GM19455 (cell line): ENCODE measurements around the gene BCL2L1.

ENCODE experiments used
- ATAC-seq: cut with Tn5 transposase; IDR thresholded peaks from one replicate; pipeline ENCODE4 v1.9.1; 2021; ENCODE audit not compliant: unreplicated experiment

The BCL2L1 gene

DNA sequence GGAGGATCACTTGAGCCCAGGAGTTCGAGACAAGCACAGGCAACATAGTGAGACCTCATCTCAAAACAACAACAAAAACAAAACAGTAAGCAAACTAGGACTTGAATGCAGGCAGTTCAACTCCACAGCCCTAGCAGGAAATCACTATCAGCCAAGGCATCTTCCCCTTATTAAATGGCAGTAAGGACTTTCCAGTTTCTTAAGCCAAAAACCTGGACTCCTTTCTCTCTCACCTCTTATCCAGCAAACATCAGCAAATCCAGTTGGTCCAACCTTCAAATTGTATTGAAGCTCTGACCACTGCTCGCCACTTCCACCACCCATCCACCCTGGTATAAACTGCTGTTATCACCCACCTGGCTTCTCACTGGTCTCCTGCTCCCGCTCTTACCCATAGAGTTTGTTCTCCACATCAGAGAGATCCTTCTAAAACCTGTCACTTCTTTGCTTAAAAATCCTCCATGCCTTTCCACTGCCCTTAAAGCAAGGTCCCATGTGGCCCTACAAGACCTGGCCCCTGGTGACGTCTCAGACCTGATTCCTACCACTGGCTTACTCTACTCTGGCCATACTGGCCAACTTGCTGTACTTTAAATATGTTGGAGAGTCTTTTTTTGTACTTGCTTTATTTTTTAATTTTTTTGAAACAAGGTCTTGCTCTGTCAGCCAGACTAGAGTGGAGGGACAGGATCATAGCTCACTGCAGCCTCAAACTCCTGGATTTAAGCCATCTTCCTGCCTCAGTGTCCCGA, 27.6 kb downstream of the BCL2L1 start:
- ATAC-seq: no peak

GRCh38 chr20:31693987-31694661, 28.5 kb downstream of the BCL2L1 start:
- no peak for ATAC-seq

DNA sequence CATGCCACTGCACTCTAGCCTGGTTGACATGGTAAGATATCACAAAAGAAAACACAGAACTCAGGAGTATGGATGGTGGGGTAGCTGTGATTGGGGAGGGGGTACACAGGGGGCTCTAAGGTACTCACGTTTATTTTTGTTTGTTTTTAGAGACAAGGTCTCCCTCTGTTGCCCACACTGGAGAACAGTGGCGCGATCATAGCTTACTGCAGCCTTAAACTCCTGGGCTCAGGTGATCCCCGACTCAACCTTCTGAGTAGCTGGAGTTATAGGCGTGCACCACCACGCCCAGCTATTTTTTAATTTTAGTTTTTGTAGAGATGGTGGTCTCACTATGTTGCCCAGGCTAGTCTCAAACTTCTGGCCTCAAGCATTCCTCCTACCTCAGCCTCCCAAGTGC, 29.3 kb downstream of the BCL2L1 start:
- no peak for ATAC-seq

GRCh38 chr20:31691646-31692275, 30.9 kb downstream of the BCL2L1 start:
- ATAC-seq: no peak

DNA sequence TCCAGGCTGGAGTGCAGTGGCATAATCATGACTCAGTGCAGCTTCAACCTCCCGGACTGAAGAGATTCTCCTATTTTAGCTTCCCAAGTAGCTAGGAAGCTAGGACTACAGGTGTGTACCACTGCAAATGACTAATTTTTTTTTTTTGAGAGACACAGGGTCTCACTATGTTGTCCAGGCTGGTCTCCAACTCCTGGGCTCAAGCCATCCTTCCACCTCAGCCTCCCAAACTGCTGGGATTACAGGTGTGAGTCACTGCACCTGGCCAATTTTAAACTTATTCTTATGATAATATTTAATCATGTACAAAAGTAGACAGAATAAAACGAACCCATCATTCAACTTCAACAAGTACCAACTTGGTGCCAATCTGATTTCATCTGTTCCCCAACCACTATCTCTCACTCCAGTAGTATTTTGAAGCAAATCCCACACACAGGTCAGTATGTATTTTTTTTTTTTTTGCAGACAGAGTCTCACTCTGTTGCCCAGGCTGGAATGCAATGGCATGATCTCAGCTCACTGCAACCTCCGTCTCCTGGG, 32.5 kb downstream of the BCL2L1 start:
- ATAC-seq: no peak

DNA sequence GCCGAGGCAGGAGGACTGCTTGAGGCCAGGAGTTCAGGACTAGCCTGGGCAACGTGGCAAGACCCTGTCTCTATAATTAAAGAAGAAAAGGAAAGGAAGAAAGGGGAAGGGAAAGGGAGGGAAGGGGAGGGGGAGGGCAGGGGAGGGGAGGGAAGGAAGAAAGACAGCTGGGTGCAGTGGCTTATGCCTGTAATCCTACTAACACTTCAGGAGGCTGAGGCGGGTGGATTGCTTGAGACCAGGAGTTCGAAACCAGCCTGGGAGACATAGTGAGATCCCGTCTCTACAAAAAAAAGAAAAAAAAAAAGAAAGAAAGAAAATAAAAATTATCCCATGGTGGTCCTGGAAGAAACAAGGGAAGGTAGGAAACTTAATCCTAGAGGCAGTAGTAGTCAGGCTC, 33.5 kb downstream of the BCL2L1 start:
- ATAC-seq: no peak

DNA sequence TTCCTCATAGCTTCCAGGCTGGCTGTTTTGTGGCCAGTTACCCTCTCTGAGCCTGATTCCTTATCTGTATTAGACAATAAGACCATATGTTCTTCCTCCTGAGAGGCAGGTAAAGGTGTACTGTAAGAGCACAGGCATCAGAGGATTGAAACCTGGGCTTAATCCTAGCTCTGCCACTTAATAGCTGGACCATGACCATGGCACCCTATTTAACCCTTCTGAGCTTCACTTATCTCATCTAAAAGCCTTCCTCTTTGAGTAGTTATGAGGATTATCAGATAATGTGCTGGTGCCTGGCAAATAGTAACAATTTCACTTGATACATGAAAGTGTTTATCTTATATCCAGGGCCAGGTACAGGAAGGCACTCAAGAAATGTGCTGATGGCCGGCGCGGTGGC, 34.9 kb downstream of the BCL2L1 start:
- ATAC-seq: no peak

GRCh38 chr20:31685853-31686643, 36.6 kb downstream of the BCL2L1 start:
- ATAC-seq: no peak

DNA sequence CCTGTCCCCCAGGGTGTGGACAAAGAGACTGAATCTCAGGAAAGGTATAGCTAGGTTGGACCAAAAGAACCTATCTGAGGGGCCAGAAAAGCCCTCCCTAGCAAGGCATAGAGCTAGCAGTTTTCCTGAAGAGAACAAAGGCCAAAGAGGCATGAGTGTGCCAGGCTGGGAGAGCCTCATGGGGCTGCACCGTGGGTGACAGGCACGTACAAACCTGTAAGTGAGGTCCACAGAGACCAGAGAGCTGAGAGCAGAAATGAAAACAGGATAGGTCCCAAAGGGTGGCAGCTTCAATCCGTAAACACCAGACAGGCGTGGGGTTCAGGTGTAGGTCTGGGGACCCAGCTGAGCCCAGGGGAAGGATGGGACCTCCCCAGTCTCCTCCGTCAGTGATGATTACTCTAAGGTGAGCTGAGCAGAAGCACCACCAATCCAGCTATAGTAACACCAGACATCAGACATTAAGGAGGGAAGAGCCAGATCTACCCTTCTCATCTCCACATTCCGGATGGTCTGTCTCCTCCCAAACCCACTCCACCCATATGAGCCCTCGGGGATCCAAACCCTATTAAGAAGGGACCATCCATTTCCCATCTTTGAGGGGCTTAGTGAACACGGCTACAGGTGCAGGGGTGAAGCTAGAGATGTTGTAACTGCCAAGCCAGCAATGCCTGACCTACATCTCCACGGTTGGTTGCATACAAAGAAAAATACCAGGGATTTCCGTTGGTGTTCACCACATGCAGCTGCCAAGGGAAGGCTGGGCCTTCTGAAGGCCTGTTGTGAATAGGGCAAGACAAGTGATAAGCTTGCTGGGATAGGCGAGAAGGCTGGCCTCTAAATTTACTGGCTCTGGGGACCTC, 38.3 kb downstream of the BCL2L1 start:
- no peak for ATAC-seq

DNA sequence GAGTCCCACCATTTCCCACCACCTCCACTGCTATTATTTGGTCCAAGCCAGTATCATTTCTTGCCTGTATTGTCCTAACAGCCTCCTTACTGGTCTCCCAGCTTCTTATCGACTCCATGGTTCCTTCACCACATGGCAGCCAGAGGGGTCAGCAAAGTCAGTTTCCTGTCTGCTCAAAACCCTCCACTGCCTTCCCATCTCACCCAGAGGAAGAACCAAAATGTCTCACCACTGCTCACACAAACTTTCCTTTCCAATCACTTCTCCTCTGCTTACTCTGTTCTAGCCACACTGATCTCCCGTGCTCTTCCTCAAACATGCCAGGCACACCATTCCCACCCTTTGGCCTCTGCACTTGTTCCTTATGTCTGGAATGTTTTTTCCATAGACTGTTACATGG, 39.7 kb downstream of the BCL2L1 start:
- ATAC-seq: no peak

DNA sequence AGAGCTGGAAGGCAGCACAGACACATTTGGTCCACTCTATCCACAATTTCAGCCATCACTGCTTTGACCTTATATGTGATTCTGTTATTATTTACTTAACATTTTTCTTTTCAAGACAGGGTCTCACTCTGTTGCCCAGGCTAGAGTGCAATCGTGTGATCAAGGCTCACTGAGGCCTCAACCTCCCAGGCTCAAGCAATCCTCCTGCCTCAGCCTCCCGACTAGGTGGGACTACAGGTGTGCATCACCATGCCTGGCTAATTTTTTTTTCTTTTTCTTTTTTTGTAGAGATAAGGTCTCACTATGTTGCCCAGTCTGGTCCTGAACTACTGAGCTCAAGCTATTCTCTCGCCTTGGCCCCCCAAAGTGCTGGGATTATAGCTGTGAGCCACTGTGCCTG, 40.3 kb downstream of the BCL2L1 start:
- no peak for ATAC-seq

GRCh38 chr20:31681769-31682168, 40.9 kb downstream of the BCL2L1 start:
- no peak for ATAC-seq

DNA sequence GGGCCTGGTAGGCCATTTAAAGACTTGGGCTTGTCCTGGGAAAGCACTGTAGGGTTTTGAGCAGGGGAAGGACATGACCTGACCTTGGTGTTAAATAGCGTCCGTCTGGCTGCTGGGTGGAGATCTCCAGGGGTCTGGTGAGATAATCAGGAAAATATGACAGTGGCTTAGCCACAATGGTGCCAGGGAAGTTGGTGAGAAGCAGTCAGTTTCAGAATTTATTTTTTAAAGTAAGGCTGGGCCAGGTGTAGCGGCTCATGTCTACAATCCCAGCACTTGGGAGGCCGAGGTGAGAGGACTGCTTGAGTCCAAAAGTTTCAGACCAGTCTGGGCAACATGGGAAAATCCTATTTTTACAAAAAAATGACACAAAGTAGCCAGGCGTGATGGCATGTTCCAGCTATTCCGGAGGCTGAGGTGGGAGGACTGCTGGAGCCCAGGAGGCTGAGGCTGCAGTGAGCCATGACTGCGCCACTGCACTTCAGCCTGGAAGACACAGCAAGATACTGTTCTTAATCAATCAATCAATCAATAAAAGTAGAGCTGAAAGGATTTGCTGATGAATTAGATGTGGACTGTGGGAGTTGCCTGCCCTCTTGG, 41.4 kb downstream of the BCL2L1 start:
- ATAC-seq: no peak

DNA sequence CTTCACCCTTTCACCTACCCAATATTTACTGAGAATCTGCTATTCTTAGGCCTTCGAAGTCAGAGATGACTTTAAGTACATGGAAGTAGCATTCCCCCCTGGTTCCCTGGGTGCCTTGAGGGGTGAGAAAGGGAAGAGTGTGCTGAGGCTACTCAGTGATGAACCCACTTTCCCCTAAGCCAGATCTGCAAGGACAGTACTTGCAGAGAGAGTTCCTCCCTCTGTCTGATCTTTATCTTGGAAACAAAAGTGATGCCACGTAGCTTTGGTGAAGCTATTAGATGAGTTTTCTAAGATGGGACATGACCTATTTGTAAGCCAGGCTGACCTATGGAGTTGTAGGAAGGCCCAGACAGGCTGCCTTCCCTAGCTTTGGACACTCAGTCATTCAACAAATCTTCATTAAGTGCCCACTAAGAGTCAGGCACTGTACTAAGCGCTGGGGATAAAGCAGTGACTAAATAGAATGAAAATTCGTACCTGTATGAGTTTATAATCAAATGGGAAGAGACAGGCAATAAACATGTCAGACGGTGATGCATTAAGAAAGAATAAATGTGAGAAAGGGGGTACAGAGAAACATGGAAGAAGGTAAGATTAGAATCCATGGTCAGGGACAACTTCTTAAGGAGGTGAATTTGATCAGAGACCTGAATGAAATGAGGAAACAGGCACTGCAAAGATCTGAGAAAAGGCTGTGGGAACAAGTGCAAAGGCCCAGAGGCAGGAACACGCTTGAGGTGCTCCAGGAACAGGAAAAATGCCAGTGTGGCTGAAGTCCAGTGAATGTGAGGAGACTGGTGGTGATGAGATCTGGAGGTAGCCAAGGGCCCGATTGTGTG, 42.2 kb downstream of the BCL2L1 start:
- ATAC-seq: no peak

- no peak for ATAC-seq
These were observed 43.0 kb downstream of the BCL2L1 start for GRCh38 chr20:31679357-31680285.

GRCh38 chr20:31678389-31679356, 44.0 kb downstream of the BCL2L1 start:
- no peak for ATAC-seq
